Measurements from ENCODE around the gene ASB2. TPM values are rescaled to one million over a fixed set of nuclear protein-coding genes. Genes with fewer than 3 reads are reported as not detected.

ASB2 gene
- total RNA-seq, 1 donor from 2014 or later, result 0.67 TPM

DNA sequence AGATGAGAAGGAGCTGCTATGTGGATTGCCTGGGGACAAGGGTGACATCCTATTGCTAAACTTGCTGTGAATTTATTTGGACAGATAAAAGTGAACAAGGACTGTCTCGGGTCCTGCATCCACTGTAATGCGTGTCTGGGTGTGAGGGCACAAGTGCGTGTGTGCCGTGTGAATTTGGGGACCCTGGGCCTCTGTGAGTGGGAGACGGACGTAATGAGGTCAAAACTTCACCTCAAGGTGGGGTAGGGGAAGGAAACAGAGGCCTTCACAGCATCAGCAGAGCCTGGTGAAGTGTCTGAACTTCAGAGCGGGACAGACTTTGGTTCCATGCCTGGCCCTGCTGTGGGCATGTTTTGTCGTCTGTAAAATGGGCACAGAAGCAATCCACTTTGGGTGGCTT lies 14.8 kb downstream of the ASB2 start:
- DNase-seq (ENCODE audit: low spot score), result no peak
- Mint-ChIP-seq H3K27ac (ENCODE audit: unreplicated experiment) (no peak overlapping the region), H3K9me3 (ENCODE audit: low read depth) (peaks cover 8% of the 10 kb centered on the region), H3K36me3 (ENCODE audit: low read depth) (peaks cover 1% of the 10 kb centered on the region), H3K4me1 (ENCODE audit: low read depth) (peaks cover 38% of the 10 kb centered on the region), H3K27me3 (ENCODE audit: low read depth) (peaks cover 6% of the 10 kb centered on the region), H3K4me3 (ENCODE audit: unreplicated experiment) (no peak overlapping the region)
- TF ChIP-seq, protein P1, sequence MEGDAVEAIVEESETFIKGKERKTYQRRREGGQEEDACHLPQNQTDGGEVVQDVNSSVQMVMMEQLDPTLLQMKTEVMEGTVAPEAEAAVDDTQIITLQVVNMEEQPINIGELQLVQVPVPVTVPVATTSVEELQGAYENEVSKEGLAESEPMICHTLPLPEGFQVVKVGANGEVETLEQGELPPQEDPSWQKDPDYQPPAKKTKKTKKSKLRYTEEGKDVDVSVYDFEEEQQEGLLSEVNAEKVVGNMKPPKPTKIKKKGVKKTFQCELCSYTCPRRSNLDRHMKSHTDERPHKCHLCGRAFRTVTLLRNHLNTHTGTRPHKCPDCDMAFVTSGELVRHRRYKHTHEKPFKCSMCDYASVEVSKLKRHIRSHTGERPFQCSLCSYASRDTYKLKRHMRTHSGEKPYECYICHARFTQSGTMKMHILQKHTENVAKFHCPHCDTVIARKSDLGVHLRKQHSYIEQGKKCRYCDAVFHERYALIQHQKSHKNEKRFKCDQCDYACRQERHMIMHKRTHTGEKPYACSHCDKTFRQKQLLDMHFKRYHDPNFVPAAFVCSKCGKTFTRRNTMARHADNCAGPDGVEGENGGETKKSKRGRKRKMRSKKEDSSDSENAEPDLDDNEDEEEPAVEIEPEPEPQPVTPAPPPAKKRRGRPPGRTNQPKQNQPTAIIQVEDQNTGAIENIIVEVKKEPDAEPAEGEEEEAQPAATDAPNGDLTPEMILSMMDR (IDR thresholded peaks at IDR 0.05), result no peak

DNA sequence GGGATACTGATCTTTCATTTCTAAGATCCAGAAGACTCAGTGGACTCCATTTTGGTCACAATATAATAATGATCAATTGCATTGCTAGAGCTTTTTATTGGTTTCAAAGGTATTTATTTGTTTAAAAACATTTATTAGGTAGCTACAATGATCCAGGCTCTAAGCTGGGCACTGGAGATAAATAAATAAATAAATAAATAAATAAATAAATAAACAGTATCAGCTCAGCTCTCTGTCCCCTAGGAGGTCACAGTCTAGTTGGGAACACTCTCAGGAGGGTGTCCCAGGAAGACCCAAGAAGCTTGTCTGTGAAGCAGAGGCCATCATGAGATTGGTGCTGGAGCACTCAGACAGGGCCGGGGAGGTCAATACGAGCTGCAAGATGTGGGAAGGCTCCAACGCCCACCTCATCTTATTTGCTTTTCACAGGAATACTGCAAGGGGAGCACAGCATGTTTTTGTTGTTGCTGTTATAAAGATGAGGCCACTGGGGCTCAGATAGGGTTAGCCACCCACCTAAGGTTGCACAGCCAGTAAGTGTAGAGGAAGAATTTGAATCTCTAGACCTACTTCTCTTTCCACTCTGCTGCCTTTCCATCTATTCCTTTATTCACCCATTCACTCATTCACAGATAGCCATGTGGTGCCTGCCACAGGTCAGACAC lies 15.5 kb downstream of the ASB2 start:
- Mint-ChIP-seq H3K27ac (ENCODE audit: unreplicated experiment) (no peak overlapping the region), H3K4me1 (ENCODE audit: low read depth) (peaks cover 32% of the 10 kb centered on the region), H3K36me3 (ENCODE audit: low read depth) (peaks cover 1% of the 10 kb centered on the region), H3K4me3 (ENCODE audit: unreplicated experiment) (no peak overlapping the region), H3K9me3 (ENCODE audit: low read depth) (peaks cover 8% of the 10 kb centered on the region), H3K27me3 (ENCODE audit: low read depth) (peaks cover 6% of the 10 kb centered on the region)
- DNase-seq (ENCODE audit: low spot score), result no peak
- TF ChIP-seq, protein P1 (IDR thresholded peaks at IDR 0.05), result no peak

DNA sequence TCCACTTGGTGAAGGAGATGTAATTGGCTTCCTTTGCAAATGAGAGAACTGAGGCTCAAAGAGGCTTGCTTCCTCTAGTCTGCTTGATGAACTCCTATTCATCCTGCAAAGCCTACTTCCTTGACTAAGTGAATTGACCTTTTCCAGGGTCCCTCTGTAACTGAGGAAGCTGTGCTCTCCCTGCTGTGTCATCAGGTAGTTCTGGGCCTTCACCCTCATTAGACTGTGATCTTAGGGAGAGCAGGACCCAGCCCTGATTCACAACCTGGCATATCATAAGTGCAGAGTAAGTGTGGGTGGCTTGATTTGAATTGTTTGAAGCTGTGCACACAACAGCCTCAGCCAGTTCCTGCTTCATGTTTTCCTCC lies 16.3 kb downstream of the ASB2 start:
- DNase-seq (ENCODE audit: low spot score), result no peak
- Mint-ChIP-seq H3K4me1 (ENCODE audit: low read depth) (peaks cover 24% of the 10 kb centered on the region), H3K4me3 (ENCODE audit: unreplicated experiment) (no peak overlapping the region), H3K27me3 (ENCODE audit: low read depth) (peaks cover 8% of the 10 kb centered on the region), H3K27ac (ENCODE audit: unreplicated experiment) (no peak overlapping the region), H3K36me3 (ENCODE audit: low read depth) (peaks cover 3% of the 10 kb centered on the region), H3K9me3 (ENCODE audit: low read depth) (peaks cover 6% of the 10 kb centered on the region)
- TF ChIP-seq, protein P1 (IDR thresholded peaks at IDR 0.05), result no peak

DNA sequence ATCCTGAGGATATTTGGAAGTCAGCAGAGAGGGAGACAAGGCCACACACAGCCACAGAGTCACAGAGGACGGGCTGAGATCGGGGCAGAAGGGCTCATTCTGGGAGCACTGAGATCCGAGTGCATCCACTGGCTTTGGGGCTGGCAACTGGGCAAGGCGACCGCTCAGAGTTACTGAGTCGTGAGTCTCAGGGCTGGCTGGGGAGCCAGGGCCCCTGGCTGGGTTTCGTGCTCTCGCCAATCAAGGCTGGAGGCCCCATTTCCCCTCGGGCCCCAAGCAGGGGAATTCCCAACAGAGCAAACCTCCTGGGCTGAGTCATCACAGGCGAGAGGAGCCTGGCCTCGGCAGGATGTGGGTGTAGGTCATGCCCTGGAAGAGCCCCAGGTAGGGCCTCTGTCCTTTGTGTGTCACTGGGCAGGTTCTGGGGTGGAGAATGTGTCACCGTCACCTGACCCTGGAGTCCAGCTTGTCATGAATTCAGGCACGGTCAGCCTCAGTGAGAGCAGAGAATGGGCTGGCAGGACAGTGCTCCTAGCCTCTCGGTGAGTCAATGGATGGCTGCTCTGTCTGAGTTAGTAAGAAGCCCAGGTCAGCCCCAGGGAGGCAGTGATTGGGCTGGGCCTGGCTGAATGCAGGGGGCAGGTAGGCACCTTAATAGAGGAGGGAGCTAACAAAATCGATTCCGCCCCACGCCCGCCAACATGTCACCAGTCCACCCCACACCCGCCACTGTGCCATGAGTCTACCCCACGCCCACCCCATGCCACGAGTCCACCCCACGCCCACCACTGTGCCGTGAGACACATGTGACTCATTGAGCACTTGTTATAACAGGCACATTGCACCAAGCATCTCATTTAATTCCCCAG lies 16.9 kb downstream of the ASB2 start:
- Mint-ChIP-seq H3K4me1 (ENCODE audit: low read depth) (peaks cover 21% of the 10 kb centered on the region), H3K36me3 (ENCODE audit: low read depth) (peaks cover 3% of the 10 kb centered on the region), H3K27me3 (ENCODE audit: low read depth) (peaks cover 14% of the 10 kb centered on the region), H3K27ac (ENCODE audit: unreplicated experiment) (peak overlapping the region; percentile 60), H3K4me3 (ENCODE audit: unreplicated experiment) (no peak overlapping the region), H3K9me3 (ENCODE audit: low read depth) (no peaks in the 10 kb centered on the region)
- DNase-seq (ENCODE audit: low spot score), result no peak
- TF ChIP-seq, protein P1 (IDR thresholded peaks at IDR 0.05), result no peak

DNA sequence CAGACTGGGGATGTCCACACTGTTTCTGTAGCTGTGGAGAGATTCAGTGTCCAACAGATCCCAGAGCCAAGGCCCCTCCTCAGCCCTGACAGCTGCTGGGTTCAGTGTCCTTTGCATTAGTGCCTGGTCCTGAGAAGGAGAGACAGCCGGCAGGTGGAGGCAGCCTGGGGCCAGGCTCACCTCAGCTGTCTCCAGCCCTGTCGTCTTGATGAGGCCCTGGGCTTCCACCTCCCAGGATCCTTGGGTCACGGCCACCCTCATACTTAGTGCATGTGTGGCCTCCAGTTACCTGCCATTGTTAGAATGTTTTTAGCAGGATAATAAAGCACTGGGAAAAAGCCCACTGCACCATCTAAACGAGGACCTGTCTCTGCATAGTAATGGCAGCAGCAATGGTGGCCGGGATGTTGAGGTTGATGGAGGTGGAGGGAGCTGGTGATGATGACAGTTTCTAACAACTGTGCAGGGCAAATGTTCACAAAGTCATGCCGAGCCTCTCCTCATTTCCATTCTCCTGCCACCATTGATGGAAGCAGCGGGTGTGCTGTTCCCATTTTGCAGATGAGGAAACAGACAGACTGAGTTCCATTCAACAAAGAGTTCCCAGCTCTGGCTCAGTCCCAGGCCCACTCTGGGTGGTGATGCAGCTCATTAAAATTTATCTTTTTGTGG lies 17.7 kb downstream of the ASB2 start:
- peaks cover 27% of the 10 kb centered on the region for H3K4me1 Mint-ChIP-seq (ENCODE audit: low read depth)
- peak overlapping the region; percentile 60 for H3K27ac Mint-ChIP-seq (ENCODE audit: unreplicated experiment)
- peaks cover 18% of the 10 kb centered on the region for H3K27me3 Mint-ChIP-seq (ENCODE audit: low read depth)
- no peak overlapping the region for H3K4me3 Mint-ChIP-seq (ENCODE audit: unreplicated experiment)
- H3K36me3 Mint-ChIP-seq (ENCODE audit: low read depth), result peaks cover 3% of the 10 kb centered on the region
- TF ChIP-seq, protein P1 (IDR thresholded peaks at IDR 0.05), result no peak
- H3K9me3 Mint-ChIP-seq (ENCODE audit: low read depth), result no peaks in the 10 kb centered on the region
- DNase-seq (ENCODE audit: low spot score), result no peak

All from chondrocyte (in vitro differentiated cells).